Stomach smooth muscle (tissue), 2 donors: ENCODE data around the gene SCYGR1.

ENCODE experiments used
- H3K27ac ChIP-seq: one replicate; pipeline ENCODE4 v1.7.0; 2013; ENCODE audit warnings: mild to moderate bottlenecking, low read length, inconsistent platforms
- H3K27me3 ChIP-seq, 2 donors: one replicate each; pipeline ENCODE4 v1.7.0; 2013; ENCODE audit warnings: low read length in 2 of 2; ENCODE audit not compliant: insufficient read depth in 2 of 2, control insufficient read depth in 1 of 2
- H3K36me3 ChIP-seq, 2 donors: one replicate each; pipeline ENCODE4 v1.7.0; 2013; ENCODE audit warnings: low read length in 2 of 2; ENCODE audit not compliant: control insufficient read depth in 2 of 2, insufficient read depth in 2 of 2
- H3K4me1 ChIP-seq: one replicate; pipeline ENCODE4 v1.7.0; 2013; ENCODE audit warnings: low read length; ENCODE audit not compliant: control insufficient read depth, insufficient read depth
- H3K4me3 ChIP-seq, 2 donors: one replicate each; pipeline ENCODE4 v1.7.0; 2013; ENCODE audit warnings: low read length in 2 of 2
- H3K9ac ChIP-seq, 2 donors: one replicate each; pipeline ENCODE4 v1.7.0; 2013; ENCODE audit warnings: low read length in 2 of 2, mild to moderate bottlenecking in 1 of 2
- H3K9me3 ChIP-seq, 2 donors: one replicate each; pipeline ENCODE4 v1.7.0; 2013; ENCODE audit warnings: low read length in 2 of 2; ENCODE audit not compliant: control insufficient read depth in 2 of 2
- donor health status: healthy.
- donor health status: Pancreatic carcinoma.

Gene SCYGR1

GRCh38 chr2:227347117-227347516, 40.6 kb downstream of the SCYGR1 start:
- Histone ChIP-seq H3K4me3 (no peak overlapping the region), H3K4me1 (no peaks in the 10 kb centered on the region), H3K36me3 (peaks cover 7 to 9% of the 10 kb centered on the region in 2 donors), H3K9me3 (no peaks in the 10 kb centered on the region), H3K27ac (no peak overlapping the region), H3K27me3 (no peaks in the 10 kb centered on the region), H3K9ac (no peak overlapping the region)

GRCh38 chr2:227344231-227344630, 43.5 kb downstream of the SCYGR1 start:
- Histone ChIP-seq H3K9me3 (no peaks in the 10 kb centered on the region), H3K9ac (no peak overlapping the region), H3K36me3 (peaks cover 9 to 10% of the 10 kb centered on the region in 2 donors), H3K4me1 (no peaks in the 10 kb centered on the region), H3K27me3 (no peaks in the 10 kb centered on the region), H3K4me3 (no peak overlapping the region), H3K27ac (no peak overlapping the region)

- no peak overlapping the region for H3K27ac ChIP-seq
- no peaks in the 10 kb centered on the region for H3K4me1 ChIP-seq
- H3K27me3 ChIP-seq: no peaks in the 10 kb centered on the region
- no peak overlapping the region for H3K4me3 ChIP-seq
- no peak overlapping the region for H3K9ac ChIP-seq
- no peaks in the 10 kb centered on the region for H3K9me3 ChIP-seq
- peaks cover 7 to 8% of the 10 kb centered on the region in 2 donors for H3K36me3 ChIP-seq
Observed at GRCh38 chr2:227341553-227341952, 46.2 kb downstream of the SCYGR1 start.

GRCh38 chr2:227340106-227340505, 47.6 kb downstream of the SCYGR1 start:
- H3K27ac ChIP-seq: no peak overlapping the region

GRCh38 chr2:227339098-227339599, 48.6 kb downstream of the SCYGR1 start:
- H3K36me3 ChIP-seq: peaks cover 9 to 11% of the 10 kb centered on the region in 2 donors
- no peak overlapping the region for H3K27ac ChIP-seq
- H3K4me3 ChIP-seq: no peak overlapping the region
- no peaks in the 10 kb centered on the region for H3K4me1 ChIP-seq
- no peaks in the 10 kb centered on the region for H3K9me3 ChIP-seq
- no peaks in the 10 kb centered on the region for H3K27me3 ChIP-seq
- H3K9ac ChIP-seq: no peak overlapping the region

More at GRCh38 chr2:227340106-227340505, 47.6 kb downstream of the SCYGR1 start:
- H3K4me3 ChIP-seq: no peak overlapping the region
- peaks cover 4 to 8% of the 10 kb centered on the region in 2 donors for H3K36me3 ChIP-seq
- no peaks in the 10 kb centered on the region for H3K27me3 ChIP-seq
- H3K9me3 ChIP-seq: no peaks in the 10 kb centered on the region
- H3K4me1 ChIP-seq: no peaks in the 10 kb centered on the region
- no peak overlapping the region for H3K9ac ChIP-seq
